GM21619 (cell line): Measurements from ENCODE around the gene EZH2.
A peak's percentile ranks its signal among the peaks of the same experiment; 100 is the strongest.

Experiments
- ATAC-seq: cut with Tn5 transposase; IDR thresholded peaks from one replicate; pipeline ENCODE4 v1.9.1; 2021; ENCODE audit not compliant: unreplicated experiment

Gene EZH2

GRCh38 chr7:148773334-148773733, 110.8 kb downstream of the EZH2 start:
- ATAC-seq = peak; percentile 91

GRCh38 chr7:148772297-148773089, 111.6 kb downstream of the EZH2 start:
- ATAC-seq = no peak

- ATAC-seq = no peak
Observed at GRCh38 chr7:148770004-148770403, 114.1 kb downstream of the EZH2 start.

GRCh38 chr7:148763622-148764021, 120.5 kb downstream of the EZH2 start:
- no peak for ATAC-seq

GRCh38 chr7:148761499-148762278, 122.4 kb downstream of the EZH2 start:
- no peak for ATAC-seq
